ENCODE results near the gene TMEM145.

DNA sequence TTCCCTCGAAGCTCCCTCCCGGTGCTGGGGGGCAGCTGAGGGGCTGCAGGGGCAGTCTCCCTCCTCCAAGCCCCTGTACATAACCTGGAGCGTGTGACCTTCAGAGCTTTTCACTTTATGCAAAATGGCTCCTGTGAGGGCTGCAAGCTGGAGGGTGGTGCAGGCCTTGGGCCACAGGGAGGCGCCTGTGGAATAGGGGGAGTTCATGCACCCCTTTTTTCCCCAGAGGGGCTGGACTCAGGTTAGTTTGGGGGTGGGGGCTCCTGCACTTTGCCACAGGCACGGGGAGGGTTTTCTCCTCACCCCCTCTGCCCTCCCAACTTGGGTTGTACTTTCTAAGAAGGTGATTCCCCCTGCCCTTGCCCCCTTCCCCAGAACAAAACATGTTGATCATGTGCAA is 17.8 kb upstream of the TMEM145 start:
- TF ChIP-seq, protein P1, sequence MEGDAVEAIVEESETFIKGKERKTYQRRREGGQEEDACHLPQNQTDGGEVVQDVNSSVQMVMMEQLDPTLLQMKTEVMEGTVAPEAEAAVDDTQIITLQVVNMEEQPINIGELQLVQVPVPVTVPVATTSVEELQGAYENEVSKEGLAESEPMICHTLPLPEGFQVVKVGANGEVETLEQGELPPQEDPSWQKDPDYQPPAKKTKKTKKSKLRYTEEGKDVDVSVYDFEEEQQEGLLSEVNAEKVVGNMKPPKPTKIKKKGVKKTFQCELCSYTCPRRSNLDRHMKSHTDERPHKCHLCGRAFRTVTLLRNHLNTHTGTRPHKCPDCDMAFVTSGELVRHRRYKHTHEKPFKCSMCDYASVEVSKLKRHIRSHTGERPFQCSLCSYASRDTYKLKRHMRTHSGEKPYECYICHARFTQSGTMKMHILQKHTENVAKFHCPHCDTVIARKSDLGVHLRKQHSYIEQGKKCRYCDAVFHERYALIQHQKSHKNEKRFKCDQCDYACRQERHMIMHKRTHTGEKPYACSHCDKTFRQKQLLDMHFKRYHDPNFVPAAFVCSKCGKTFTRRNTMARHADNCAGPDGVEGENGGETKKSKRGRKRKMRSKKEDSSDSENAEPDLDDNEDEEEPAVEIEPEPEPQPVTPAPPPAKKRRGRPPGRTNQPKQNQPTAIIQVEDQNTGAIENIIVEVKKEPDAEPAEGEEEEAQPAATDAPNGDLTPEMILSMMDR (IDR thresholded peaks at IDR 0.05; ENCODE audit: poor library complexity, severe bottlenecking), result no peak
- TF ChIP-seq EZH2 (IDR thresholded peaks at IDR 0.05; ENCODE audit: borderline replicate concordance, insufficient read depth, low read length, poor library complexity, severe bottlenecking) (no peak), TAF1 (IDR thresholded peaks at IDR 0.05; ENCODE audit: low read depth) (no peak), EP300 (conservative IDR thresholded peaks at IDR 0.05; ENCODE audit: poor library complexity, severe bottlenecking) (no peak), RAD21 (conservative IDR thresholded peaks at IDR 0.05) (no peak), SMC3 (conservative IDR thresholded peaks at IDR 0.05; ENCODE audit: poor library complexity) (no peak), POLR2AphosphoS5 (IDR thresholded peaks at IDR 0.05) (no peak), MXI1 (conservative IDR thresholded peaks at IDR 0.05; ENCODE audit: poor library complexity, severe bottlenecking) (no peak)
- TF ChIP-seq, protein P2, sequence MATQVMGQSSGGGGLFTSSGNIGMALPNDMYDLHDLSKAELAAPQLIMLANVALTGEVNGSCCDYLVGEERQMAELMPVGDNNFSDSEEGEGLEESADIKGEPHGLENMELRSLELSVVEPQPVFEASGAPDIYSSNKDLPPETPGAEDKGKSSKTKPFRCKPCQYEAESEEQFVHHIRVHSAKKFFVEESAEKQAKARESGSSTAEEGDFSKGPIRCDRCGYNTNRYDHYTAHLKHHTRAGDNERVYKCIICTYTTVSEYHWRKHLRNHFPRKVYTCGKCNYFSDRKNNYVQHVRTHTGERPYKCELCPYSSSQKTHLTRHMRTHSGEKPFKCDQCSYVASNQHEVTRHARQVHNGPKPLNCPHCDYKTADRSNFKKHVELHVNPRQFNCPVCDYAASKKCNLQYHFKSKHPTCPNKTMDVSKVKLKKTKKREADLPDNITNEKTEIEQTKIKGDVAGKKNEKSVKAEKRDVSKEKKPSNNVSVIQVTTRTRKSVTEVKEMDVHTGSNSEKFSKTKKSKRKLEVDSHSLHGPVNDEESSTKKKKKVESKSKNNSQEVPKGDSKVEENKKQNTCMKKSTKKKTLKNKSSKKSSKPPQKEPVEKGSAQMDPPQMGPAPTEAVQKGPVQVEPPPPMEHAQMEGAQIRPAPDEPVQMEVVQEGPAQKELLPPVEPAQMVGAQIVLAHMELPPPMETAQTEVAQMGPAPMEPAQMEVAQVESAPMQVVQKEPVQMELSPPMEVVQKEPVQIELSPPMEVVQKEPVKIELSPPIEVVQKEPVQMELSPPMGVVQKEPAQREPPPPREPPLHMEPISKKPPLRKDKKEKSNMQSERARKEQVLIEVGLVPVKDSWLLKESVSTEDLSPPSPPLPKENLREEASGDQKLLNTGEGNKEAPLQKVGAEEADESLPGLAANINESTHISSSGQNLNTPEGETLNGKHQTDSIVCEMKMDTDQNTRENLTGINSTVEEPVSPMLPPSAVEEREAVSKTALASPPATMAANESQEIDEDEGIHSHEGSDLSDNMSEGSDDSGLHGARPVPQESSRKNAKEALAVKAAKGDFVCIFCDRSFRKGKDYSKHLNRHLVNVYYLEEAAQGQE (IDR thresholded peaks at IDR 0.05; ENCODE audit: borderline replicate concordance), result no peak
